Right atrium auricular region (tissue), 2 donors: ENCODE data around the gene HIGD1A. TPM values are rescaled to one million over a fixed set of nuclear protein-coding genes. Genes with fewer than 3 reads are reported as not detected.

Experiments used
- DNase-seq: peaks from one replicate; pipeline ENCODE4 v3.0.0-alpha.2; 2019; ENCODE audit warnings: low spot score
- H3K27ac ChIP-seq, 2 donors: fragments of 200-600 bp; sonication (generic); 1 replicate in 1 of 2; 2 replicates in 1 of 2; pipeline ENCODE4 v1.5.1; 2016 to 2019
- H3K27me3 ChIP-seq, 2 donors: fragments of 200-600 bp; sonication (generic); one replicate each; pipeline versions ENCODE4 v1.5.1 to v1.6.0; 2017 to 2019
- H3K36me3 ChIP-seq: fragments of 200-600 bp; sonication (generic); one replicate; pipeline ENCODE4 v1.5.1; 2016
- H3K4me1 ChIP-seq, 2 donors: fragments of 200-600 bp; sonication (generic); one replicate each; pipeline versions ENCODE4 v1.5.1 to v1.6.0; 2017 to 2019
- H3K4me3 ChIP-seq, 2 donors: fragments of 200-600 bp; sonication (generic); 1 replicate in 1 of 2; 2 replicates in 1 of 2; pipeline ENCODE4 v1.5.1; 2017 to 2019; ENCODE audit warnings: mild to moderate bottlenecking in 1 of 2, moderate library complexity in 1 of 2
- H3K9me3 ChIP-seq, 2 donors: fragments of 200-600 bp; sonication (generic); one replicate each; pipeline ENCODE4 v1.5.1; 2019
- total RNA-seq, 2 donors: library from RNA; depleted of rRNA; stranded (reverse); fragments of >200 nt; gene quantifications; one replicate each; pipeline ENCODE4 v1.1.0, GENCODE V29; 2016
- TF ChIP-seq, protein P1 (sequence below), 2 donors: fragments of 200-600 bp; sonication (generic); IDR thresholded peaks; one replicate each; pipeline ENCODE4 v1.5.1; 2019; ENCODE audit warnings: antibody characterized with exemption in 2 of 2

The HIGD1A gene
- total RNA-seq, 2 donors from 2014 or later = 213 to 299 TPM

DNA sequence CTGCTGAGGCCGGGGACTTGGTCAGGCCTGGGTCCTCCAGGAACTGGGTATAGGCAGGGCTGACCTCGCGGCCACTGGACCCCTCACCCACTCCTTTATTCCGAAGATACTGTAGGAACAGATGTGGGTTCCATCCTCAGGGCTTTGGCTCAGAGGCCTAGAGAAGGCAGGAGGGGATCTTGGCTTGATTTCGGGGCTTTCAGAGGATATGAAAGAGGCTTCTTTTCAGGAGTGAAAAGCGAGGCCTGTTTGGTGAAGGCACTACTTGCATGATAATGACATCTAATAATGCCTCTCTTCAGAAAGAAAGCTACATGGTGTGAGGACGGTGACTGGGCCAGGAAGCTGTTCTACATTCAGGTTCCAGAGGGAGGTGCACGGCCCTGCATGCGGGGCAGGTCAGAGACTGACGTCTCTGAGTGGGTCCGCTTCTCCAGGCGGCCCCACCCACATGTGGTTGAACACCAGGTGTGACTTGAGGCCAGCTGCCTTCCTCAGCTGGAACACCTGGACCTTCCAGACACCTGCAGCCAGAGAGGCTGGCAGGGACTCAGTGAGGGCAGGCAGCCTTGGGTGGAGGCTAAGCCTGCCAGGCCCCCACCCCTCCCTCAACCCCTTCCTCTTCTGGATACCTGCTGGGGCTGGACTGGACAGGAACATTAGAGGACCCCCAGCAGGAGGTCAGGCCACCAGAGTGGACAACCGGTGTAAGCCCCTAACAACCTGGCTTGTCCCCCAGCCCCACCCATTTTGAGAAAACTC lies 70.6 kb downstream of the HIGD1A start:
- TF ChIP-seq, protein P1, sequence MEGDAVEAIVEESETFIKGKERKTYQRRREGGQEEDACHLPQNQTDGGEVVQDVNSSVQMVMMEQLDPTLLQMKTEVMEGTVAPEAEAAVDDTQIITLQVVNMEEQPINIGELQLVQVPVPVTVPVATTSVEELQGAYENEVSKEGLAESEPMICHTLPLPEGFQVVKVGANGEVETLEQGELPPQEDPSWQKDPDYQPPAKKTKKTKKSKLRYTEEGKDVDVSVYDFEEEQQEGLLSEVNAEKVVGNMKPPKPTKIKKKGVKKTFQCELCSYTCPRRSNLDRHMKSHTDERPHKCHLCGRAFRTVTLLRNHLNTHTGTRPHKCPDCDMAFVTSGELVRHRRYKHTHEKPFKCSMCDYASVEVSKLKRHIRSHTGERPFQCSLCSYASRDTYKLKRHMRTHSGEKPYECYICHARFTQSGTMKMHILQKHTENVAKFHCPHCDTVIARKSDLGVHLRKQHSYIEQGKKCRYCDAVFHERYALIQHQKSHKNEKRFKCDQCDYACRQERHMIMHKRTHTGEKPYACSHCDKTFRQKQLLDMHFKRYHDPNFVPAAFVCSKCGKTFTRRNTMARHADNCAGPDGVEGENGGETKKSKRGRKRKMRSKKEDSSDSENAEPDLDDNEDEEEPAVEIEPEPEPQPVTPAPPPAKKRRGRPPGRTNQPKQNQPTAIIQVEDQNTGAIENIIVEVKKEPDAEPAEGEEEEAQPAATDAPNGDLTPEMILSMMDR (IDR thresholded peaks at IDR 0.05) = no peak
- peak; percentile 51 for DNase-seq
- H3K36me3 ChIP-seq = no peaks in the 10 kb centered on the region
- H3K4me3 ChIP-seq = no peak overlapping the region
- H3K9me3 ChIP-seq = no peaks in the 10 kb centered on the region
- peaks cover 0 to 32% of the 10 kb centered on the region in 2 donors for H3K4me1 ChIP-seq
- H3K27me3 ChIP-seq = no peaks in the 10 kb centered on the region
- peak overlapping the region; percentile 80 to 84 for H3K27ac ChIP-seq

Other genes with a start within 250 kb of the HIGD1A start
- gene SEC22C, start 222.5 kb downstream of the HIGD1A start, total RNA-seq = 10 to 100 TPM; 32.3 to 36.2 TPM
- 10 to 100 TPM in 1 of 2 donors, 1 to 10 TPM in 1; 8.4 to 13.9 TPM for gene SS18L2, start 213.6 kb downstream of the HIGD1A start, total RNA-seq
- 10 to 100 TPM; 14.1 to 20.4 TPM for gene NKTR, start 203.8 kb downstream of the HIGD1A start, total RNA-seq
- gene ZBTB47, start 150.8 kb downstream of the HIGD1A start, total RNA-seq = 100 to 1,000 TPM in 1 of 2 donors, 10 to 100 TPM in 1; 92.4 to 129 TPM
- under 1 TPM; 0.15 to 0.63 TPM for gene KLHL40, start 119.0 kb downstream of the HIGD1A start, total RNA-seq
- 100 to 1,000 TPM; 444 to 908 TPM for gene HHATL, start 101.7 kb downstream of the HIGD1A start, total RNA-seq
- gene CCDC13, start 31.2 kb downstream of the HIGD1A start, total RNA-seq = under 1 TPM in 1 of 2 donors, not detected in 1; 0.35 TPM
- 1 to 10 TPM in 1 of 2 donors, under 1 TPM in 1; 0.78 to 6.2 TPM for gene ACKR2, start 5.0 kb upstream of the HIGD1A start, total RNA-seq
- gene CYP8B1, start 71.4 kb upstream of the HIGD1A start, total RNA-seq = not detected
- 1 to 10 TPM; 1.7 to 2.7 TPM for gene ZNF662, start 101.7 kb upstream of the HIGD1A start, total RNA-seq
- 1 to 10 TPM; 1.5 to 2.1 TPM for gene GASK1A, start 174.8 kb upstream of the HIGD1A start, total RNA-seq